CD4-positive, alpha-beta T cell treated with Interleukin-4 for 1 hour (primary cell): ENCODE measurements around the gene GNS.

Experiments used
- DNase-seq, 2 donors: peaks; one replicate each; pipeline ENCODE4 v3.0.0-alpha.2; 2020 to 2022

The GNS gene

DNA sequence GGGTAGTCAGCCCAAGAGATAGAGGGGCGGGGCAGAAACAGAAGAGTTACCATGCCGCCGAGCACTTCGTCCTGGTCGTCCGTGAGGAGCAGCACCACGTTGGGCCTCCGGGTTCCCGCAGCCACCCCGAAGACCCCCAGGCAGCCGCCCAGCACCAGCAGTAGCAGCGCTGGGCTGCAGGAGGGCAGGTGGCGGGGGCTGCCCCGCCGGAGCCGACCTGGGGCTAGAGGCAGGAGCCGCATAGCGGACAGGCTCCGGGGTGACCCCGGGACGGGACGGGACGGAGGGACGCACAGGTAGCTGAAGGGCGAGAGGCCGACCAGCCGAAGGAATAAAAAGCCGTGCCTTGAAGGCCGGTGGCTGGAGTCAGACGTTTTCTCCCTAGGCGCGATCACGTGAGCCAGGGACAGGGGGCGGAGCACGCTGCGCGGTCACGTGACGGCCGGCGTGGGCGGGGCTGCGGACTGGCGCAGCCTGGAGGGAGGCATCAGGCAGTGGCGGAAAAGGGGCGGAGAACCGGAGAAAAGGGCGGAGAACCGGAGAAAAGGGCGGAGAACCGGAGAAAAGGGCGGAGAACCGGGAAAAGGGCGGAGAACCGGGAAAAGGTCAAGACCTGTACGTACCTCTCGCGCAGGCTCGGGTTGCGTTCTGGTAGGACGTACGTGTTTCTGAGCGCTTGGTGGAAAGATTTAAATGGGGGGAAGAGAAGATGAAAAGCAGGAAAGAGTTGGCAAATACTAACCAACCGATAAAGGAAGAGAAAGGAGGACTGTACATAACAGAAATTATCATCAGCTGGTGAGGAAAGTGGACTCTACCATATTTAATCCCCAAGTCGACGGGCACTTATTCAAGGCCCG, at the start of gene GNS:
TSS of gene GNS (minus strand) at position 372 of the 860 bp plus-strand sequence. CDS start at position 242, 130 bp downstream.
- peak; percentile 93 to 95 for DNase-seq

- DNase-seq = no peak
These were observed 48.9 kb upstream of the GNS start for GRCh38 chr12:64808110-64808509.

GRCh38 chr12:64806593-64807460, 47.6 kb upstream of the GNS start:
- no peak for DNase-seq

- DNase-seq = no peak
These were observed 47.0 kb upstream of the GNS start for GRCh38 chr12:64806173-64806572.

DNA sequence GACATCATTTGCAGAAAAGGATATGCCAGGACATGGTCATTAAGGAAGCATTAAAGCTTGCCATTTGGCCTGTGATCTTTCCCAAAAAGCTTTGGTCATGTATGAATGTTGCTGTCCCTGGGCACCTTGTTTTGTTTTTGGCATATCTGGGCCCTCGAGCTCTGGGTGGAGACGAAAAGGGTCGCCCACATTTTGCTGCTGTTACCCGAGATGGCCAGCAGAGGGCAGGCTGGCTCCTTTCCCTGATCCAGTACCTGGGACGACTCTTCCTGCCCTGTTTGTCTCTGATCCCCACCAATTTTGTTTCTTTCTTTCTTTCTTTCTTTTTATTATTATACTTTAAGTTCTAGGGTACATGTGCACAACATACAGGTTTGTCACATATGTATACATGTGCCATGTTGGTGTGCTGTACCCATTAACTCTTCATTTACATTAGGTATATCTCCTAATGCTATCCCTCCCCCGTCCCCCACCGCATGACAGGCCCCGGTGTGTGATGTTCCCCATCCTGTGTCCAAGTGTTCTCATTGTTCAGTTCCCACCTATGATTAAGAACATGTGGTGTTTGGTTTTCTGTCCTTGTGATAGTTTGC, 43.1 kb upstream of the GNS start:
- peak; percentile 43 to 51 for DNase-seq

DNA sequence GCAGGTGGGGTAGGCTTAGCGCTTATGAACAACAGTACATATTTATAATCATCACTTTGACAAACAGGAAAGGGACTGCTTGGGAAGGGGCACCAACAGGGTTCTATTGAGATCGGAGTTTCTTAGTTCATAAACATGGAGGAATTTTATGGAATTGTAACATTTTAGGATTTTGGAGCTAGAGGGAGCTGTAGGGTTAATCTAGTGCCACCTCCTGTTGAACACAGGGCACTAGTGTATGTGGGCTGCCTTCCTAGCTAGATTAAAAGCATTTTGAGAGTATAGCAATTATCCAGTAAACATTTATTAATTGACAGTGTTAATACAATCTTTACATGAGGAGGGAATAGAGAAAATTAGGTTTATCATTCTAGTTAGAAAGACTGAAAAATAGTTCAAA, 42.2 kb upstream of the GNS start:
- DNase-seq = no peak

GRCh38 chr12:64800640-64801039, 41.4 kb upstream of the GNS start:
- DNase-seq = no peak

GRCh38 chr12:64798165-64798564, 39.0 kb upstream of the GNS start:
- no peak for DNase-seq

DNA sequence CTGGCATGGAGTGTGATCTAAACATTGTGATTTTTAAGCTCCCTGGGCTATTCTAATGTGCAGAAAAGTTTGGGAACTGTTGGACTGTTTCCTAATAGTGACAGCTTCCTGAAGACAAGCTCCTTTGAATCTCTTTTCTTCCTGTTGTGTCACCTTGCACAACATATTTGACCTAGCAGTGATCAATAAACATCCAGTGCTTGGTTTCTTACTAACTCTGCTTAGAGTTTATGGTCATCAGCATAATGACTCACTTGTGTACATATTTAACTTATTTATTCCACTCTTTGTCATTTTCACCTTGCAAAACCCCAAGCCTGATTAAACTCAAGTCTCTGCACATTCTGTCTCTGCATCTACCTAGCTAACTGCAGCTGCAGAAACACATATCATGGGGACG, 38.0 kb upstream of the GNS start:
- DNase-seq = no peak

GRCh38 chr12:64796205-64796845, 37.1 kb upstream of the GNS start:
- DNase-seq = peak; percentile 54 to 77

DNA sequence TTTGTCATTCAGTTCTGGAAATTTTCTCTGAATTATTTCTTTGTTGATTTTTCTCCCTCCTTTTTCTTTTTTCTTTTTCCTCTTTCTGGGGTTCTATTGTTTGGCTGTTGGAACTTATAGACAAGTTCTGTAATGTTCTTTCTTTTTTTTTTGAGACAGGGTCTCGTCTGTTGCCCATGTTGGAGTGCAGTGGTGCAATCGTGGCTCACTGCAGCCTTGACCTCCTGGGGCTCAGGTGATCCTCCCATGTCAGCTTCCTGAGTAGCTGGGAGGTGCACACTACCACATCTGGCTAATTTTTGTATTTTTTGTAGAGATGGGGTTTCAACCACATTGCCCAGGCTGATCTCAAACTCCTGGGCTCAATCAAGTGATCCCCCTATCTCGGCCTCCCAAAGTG, 35.1 kb upstream of the GNS start:
- DNase-seq = no peak

- no peak for DNase-seq
These were observed 34.4 kb upstream of the GNS start for GRCh38 chr12:64793610-64794009.

DNA sequence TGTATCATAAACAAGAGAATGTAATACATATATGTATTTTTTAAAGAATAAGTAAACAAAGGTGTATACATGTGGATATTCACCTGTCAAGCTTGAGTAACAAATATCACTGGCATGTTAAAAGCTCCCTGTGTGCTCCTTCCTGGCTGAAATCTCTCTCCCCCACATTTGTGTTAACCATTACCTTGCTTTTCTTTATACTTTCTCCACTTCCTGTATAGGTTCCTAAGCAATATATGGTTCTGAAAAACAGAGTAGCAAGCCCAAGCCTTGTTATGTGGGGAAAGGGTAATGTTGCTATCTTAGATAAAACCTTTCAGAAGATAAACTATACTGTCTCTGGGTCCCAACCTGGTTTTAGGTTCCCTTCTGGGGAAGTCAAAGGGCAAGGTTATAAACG, 32.9 kb upstream of the GNS start:
- no peak for DNase-seq

- DNase-seq = no peak
These were observed 31.8 kb upstream of the GNS start for GRCh38 chr12:64791036-64791435.

- no peak for DNase-seq
These were observed 31.0 kb upstream of the GNS start for GRCh38 chr12:64790166-64790565.

DNA sequence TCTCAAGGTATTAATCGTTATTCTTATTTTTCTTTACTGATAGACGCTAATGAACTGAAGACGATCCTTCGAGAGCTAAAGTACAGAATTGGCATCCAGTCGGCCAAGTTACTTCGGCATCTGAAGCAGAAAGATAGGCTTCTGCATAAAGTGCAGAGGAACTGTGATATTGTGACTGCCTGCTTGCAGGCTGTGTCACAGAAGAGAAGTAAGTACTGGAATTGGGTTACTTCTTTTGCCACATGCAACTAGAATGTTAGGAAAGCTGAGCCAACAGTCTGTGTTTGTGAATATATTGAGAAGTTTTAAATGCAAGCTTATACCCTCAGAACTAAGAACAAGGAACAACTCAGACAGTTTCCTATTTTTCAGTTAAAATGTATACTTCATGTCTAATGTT, 26.6 kb upstream of the GNS start:
- DNase-seq = no peak

GRCh38 chr12:64782191-64782876, 23.1 kb upstream of the GNS start:
- no peak for DNase-seq

DNA sequence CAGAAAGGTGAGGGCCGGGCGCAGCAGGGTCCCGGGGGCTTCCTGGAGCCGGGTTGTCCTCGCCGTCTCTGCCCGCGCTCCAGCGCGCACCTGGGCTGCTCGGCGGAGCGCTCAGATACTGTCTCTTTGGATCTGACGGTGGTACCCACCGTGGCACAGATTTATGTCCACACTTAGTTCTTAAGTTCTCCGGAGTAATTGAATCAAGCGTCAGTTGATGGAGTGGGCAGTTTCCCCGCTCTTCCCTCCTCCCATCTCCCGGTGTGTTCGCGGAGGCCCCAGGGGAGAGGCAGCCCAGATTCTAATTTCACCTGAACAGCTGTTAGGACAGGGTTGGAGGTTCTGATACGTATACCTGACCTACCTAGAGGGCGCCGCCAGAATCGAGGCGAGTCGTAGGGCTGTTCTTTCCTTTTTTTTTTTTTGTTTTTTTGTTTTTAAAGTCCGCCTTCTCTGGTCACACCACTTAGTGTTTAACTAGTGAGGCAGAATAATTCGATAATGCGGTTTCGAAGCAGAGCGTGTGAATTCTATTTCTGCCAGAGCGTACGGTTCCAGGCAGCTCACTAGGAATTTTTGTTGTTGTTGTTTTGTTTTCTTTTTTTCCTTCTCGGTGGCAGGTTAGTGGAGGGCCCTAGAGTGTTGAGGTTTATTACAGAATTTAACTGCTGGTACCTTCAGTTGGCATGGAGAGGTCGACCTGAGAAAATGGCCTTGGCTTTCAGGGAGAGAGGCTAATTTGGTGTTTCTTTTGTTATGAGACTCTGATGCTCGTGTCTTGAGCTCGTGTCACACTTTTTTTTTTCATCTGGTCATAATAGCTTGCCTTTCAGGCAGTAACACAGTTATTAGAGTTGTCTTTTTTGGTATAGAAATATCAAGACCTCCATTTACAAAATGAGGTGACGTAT, 22.3 kb upstream of the GNS start:
- DNase-seq = no peak

GRCh38 chr12:64780531-64781279, 21.5 kb upstream of the GNS start:
- DNase-seq = no peak

DNA sequence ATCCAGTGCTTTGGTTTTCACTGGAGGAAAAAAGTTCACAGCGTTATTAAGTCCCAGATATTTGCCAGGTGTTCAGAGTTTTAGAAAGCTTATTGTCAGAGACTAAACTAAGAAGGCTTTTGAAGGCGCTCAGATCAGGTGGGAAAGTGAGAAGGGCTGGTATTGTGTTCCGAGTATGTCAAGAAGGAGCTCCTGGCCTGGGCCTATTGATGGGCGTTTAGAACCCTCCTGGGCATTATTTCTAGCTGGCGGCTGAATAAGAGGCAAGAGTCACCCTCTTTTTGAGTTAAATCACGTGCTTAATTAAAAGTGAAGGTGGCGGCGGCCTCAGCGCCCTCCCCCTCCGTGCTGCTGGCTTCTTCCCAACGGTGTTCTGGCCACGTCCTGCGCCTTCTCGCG, 20.9 kb upstream of the GNS start:
- no peak for DNase-seq
